HepG2 (cell line): ENCODE data around the gene CNTN5. TPM values are rescaled to one million over a fixed set of nuclear protein-coding genes. Genes with fewer than 3 reads are reported as not detected.

Source experiments
- ATAC-seq: fragments of 200-7000 bp; cut with Tn5 transposase; 3 replicates; pipeline ENCODE4 v1.9.1; 2020; ENCODE audit warnings: mild to moderate bottlenecking, moderate library complexity
- BruUV-seq: library from RNA; stranded (reverse); fragments of 400-500 nt; replicated peaks from 2 replicates; lab custom pipeline; 2021; lab: Mats Ljungman, UMichigan
- CTCF ChIA-PET: fragments of 300-600 bp; formaldehyde crosslinking; extraction: SDS; loops from one replicate; lab custom pipeline; 2021; ENCODE audit warnings: low total read pairs, inconsistent platforms, low intra/inter-chr PET ratio; lab: Yijun Ruan, JAX
- POLR2A ChIA-PET: fragments of 350-600 bp; sonication (Branson Sonifier 250); formaldehyde crosslinking; loops from one replicate; lab custom pipeline; 2020; ENCODE audit warnings: antibody characterized with exemption, inconsistent platforms; lab: Yijun Ruan, JAX
- DNase-seq: peaks from one replicate; pipeline ENCODE4 v3.0.0-alpha.2; 2015; ENCODE audit warnings: low spot score
- FAIRE-seq: peaks from 3 replicates; lab custom pipeline; 2011; peaks lifted over from hg19 to GRCh38; lab: Jason Lieb, UNC
- H2AFZ ChIP-seq: one replicate; pipeline ENCODE4 v1.6.1; 2011; ENCODE audit warnings: low read length, inconsistent platforms
- H3K27ac ChIP-seq: fragments of 300-600 bp; 3 replicates; pipeline ENCODE4 v1.8.0; 2011; ENCODE audit warnings: mixed run types, mild to moderate bottlenecking, mixed read lengths, low read length, inconsistent platforms; ENCODE audit not compliant: insufficient read depth; ENCODE audit errors: extremely low read length
- H3K27me3 ChIP-seq, 2 experiments: fragments of 200-600 bp in 1 of 2; 2 replicates in 1 of 2; 3 replicates in 1 of 2; pipeline versions ENCODE4 v1.6.0 to v1.8.0; 2011; ENCODE audit warnings: low read length in 2 of 2, mild to moderate bottlenecking in 2 of 2, moderate library complexity in 2 of 2, inconsistent platforms in 1 of 2; ENCODE audit not compliant: insufficient read depth in 2 of 2, control insufficient read depth in 1 of 2
- H3K36me3 ChIP-seq, 2 experiments: fragments of 200-600 bp in 1 of 2; replicated peaks in 1 of 2; 2 replicates in 1 of 2; 3 replicates in 1 of 2; pipeline versions ENCODE4 v1.5.1 to v1.8.0; 2011; ENCODE audit warnings: low read length in 2 of 2, inconsistent platforms in 1 of 2; ENCODE audit not compliant: insufficient read depth in 2 of 2, control insufficient read depth in 1 of 2
- H3K4me1 ChIP-seq: 2 replicates; pipeline ENCODE4 v1.5.1; 2012; ENCODE audit warnings: low read length, inconsistent platforms; ENCODE audit not compliant: insufficient read depth
- H3K4me2 ChIP-seq: 2 replicates; pipeline ENCODE4 v1.6.0; 2011; ENCODE audit warnings: low read depth, low read length, inconsistent platforms
- H3K4me3 ChIP-seq, 3 experiments: fragments of 200-600 bp in 1 of 3; sonication (generic), shearing (Covaris generic) in 1 of 3; replicated peaks in 1 of 3; 2 replicates each; pipeline ENCODE4 v1.5.1; 2011 to 2016; ENCODE audit warnings: low read length in 3 of 3, inconsistent platforms in 2 of 3, low read depth in 2 of 3, mild to moderate bottlenecking in 2 of 3, control low read depth in 1 of 3, mixed read lengths in 1 of 3; ENCODE audit not compliant: insufficient read depth in 1 of 3
- H3K79me2 ChIP-seq: one replicate; pipeline ENCODE4 v1.6.1; 2011; ENCODE audit warnings: low read length, inconsistent platforms; ENCODE audit not compliant: insufficient read depth
- H3K9ac ChIP-seq: 2 replicates; pipeline ENCODE4 v1.6.0; 2011; ENCODE audit warnings: mild to moderate bottlenecking, low read depth, low read length, inconsistent platforms; ENCODE audit not compliant: insufficient read depth
- H3K9me3 ChIP-seq: 2 replicates; pipeline ENCODE4 v1.5.1; 2012; ENCODE audit warnings: mild to moderate bottlenecking, low read length
- H4K20me1 ChIP-seq: 2 replicates; pipeline ENCODE4 v1.6.0; 2011; ENCODE audit warnings: inconsistent platforms, mild to moderate bottlenecking, low read length, moderate library complexity; ENCODE audit not compliant: insufficient read depth
- CEBPB ChIP-seq: IDR thresholded peaks from 2 replicates; pipeline ENCODE4 v1.6.1; 2011; ENCODE audit warnings: low read depth, low read length, improper control_type of control experiment, borderline replicate concordance
- CHD2 ChIP-seq: IDR thresholded peaks from 2 replicates; pipeline ENCODE4 v1.6.1; 2011; ENCODE audit warnings: low read depth, low read length, improper control_type of control experiment
- MZF1 ChIP-seq: sonication (generic); formaldehyde crosslinking; IDR thresholded peaks from 2 replicates; pipeline ENCODE4 v1.8.1; 2023; ENCODE audit warnings: mild to moderate bottlenecking, missing genetic modification reagents, borderline replicate concordance
- ONECUT2 ChIP-seq: sonication (generic); formaldehyde crosslinking; IDR thresholded peaks from 2 replicates; pipeline ENCODE4 v1.4.0; 2020; ENCODE audit warnings: missing genetic modification reagents
- ZFX ChIP-seq: sonication (generic); formaldehyde crosslinking; IDR thresholded peaks from 2 replicates; pipeline ENCODE4 v1.4.0; 2020; ENCODE audit warnings: mild to moderate bottlenecking, low read depth, missing genetic modification reagents, moderate library complexity
- ZNF772 ChIP-seq: sonication (generic); formaldehyde crosslinking; IDR thresholded peaks from 2 replicates; pipeline ENCODE4 v1.5.0; 2020; ENCODE audit warnings: mild to moderate bottlenecking, missing genetic modification reagents
- ZNF782 ChIP-seq: sonication (generic); formaldehyde crosslinking; IDR thresholded peaks from 2 replicates; pipeline ENCODE4 v1.4.0; 2020; ENCODE audit warnings: missing genetic modification reagents, mild to moderate bottlenecking, borderline replicate concordance
- ZNF790 ChIP-seq: sonication (generic); formaldehyde crosslinking; IDR thresholded peaks from 2 replicates; pipeline ENCODE4 v1.8.0; 2022; ENCODE audit warnings: missing genetic modification reagents, mild to moderate bottlenecking, borderline replicate concordance
- ZNF841 ChIP-seq: sonication (generic); formaldehyde crosslinking; IDR thresholded peaks from 2 replicates; pipeline ENCODE4 v1.8.1; 2023; ENCODE audit warnings: missing genetic modification reagents, borderline replicate concordance
- ZSCAN12 ChIP-seq: sonication (generic); formaldehyde crosslinking; IDR thresholded peaks from 2 replicates; pipeline ENCODE4 v1.9.0; 2021; ENCODE audit warnings: mild to moderate bottlenecking, missing genetic modification reagents
- WGBS: methylation state at CpG from one replicate; pipeline ENCODE4 v1.1.6; 2017; ENCODE audit warnings: low lambda C conversion rate; 5-methylcytosine and 5-hydroxymethylcytosine counted together
- in situ Hi-C: cut with HindIII; loops from 2 replicates; pipeline ENCODE4 v1.10.0; 2017; ENCODE audit warnings: low pct_unique_long_range_greater_than_20kb; ENCODE audit not compliant: extremely low pct_ligation_motif_present
- intact Hi-C: fragments of 100-400 bp; cut with micrococcal nuclease; formaldehyde crosslinking; loops from one replicate; pipeline ENCODE4 v1.10.0; 2022; ENCODE audit not compliant: unreplicated experiment
- polyA plus RNA-seq, 8 experiments: library from polyadenylated mRNA; depleted of rRNA in 3 of 8; stranded (reverse) in 7 of 8; unstranded in 1 of 8; fragments of >200 nt; fragmentation: Illumina TruSeq in 4 of 8; extraction: Trizol in 4 of 8; gene quantifications; 2 replicates each; pipeline versions ENCODE4 v1.2.1 to v1.2.3, GENCODE V29; 2011 to 2016; ENCODE audit warnings: low read depth in 4 of 8, missing spikeins in 1 of 8, mixed read lengths in 1 of 8; ENCODE audit not compliant: insufficient read depth in 1 of 8
- total RNA-seq, 5 experiments: library from RNA; depleted of rRNA; stranded (reverse); fragments of >200 nt; fragmentation: Illumina TruSeq; extraction: Trizol; gene quantifications; 2 replicates each; pipeline ENCODE4 v1.2.3, GENCODE V29; 2016; ENCODE audit warnings: low read depth in 1 of 5
- TF ChIP-seq, protein P1 (sequence below): sonication (generic); formaldehyde crosslinking; IDR thresholded peaks from 2 replicates; pipeline ENCODE4 v1.4.0; 2020; ENCODE audit warnings: missing genetic modification reagents
- TF ChIP-seq, protein P2 (sequence below): sonication (generic); formaldehyde crosslinking; IDR thresholded peaks from 2 replicates; pipeline ENCODE4 v1.8.1; 2023; ENCODE audit warnings: mild to moderate bottlenecking, inconsistent platforms, moderate library complexity, missing genetic modification reagents, borderline replicate concordance
- TF ChIP-seq, protein P3 (sequence below): sonication (generic); formaldehyde crosslinking; IDR thresholded peaks from 2 replicates; pipeline ENCODE4 v1.4.0; 2020; ENCODE audit warnings: mild to moderate bottlenecking, missing genetic modification reagents, borderline replicate concordance

Gene CNTN5
- total and polyA plus RNA-seq, 2 of the 13 experiments (the other 11 are each of a cell fraction or from before 2014, with no cell fraction given) = not detected

DNA sequence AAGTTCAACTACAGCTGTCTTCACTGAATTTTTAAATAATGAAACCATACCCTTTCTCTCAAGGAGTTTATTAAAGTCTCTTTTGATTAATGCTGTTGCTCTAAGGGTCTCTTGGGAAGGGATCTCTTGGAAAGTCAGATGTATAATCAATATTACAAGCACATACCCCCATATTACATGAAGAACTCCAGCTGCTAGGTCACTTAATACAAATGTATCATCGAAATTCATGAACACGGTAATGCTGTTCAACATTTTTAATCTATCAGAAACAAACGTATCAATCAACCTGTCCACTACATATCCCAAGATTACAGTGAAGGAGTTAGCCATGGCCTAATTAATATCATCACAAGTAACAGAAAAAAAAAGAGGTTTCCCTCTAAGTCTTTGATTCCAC lies 1283.1 kb downstream of the CNTN5 start:
- Histone ChIP-seq H3K79me2 (no peaks in the 10 kb centered on the region), H2AFZ (no peak overlapping the region), H3K4me3 (no peak overlapping the region), H3K27ac (no peak overlapping the region), H3K36me3 (no peaks in the 10 kb centered on the region), H3K9ac (no peak overlapping the region), H4K20me1 (no peaks in the 10 kb centered on the region), H3K9me3 (no peaks in the 10 kb centered on the region), H3K4me2 (no peak overlapping the region), H3K4me1 (no peaks in the 10 kb centered on the region), H3K27me3 (no peaks in the 10 kb centered on the region)
- ATAC-seq = no peak
- no peak for FAIRE-seq
- WGBS = 0% methylated on average over 3 of the region's 3 CpGs
- CTCF ChIA-PET = no interaction called here
- intact Hi-C loops (no loop called here), in situ Hi-C loops (no loop called here)
- no peak for DNase-seq
- POLR2A ChIA-PET = no interaction called here
- TF ChIP-seq ZNF790 (CRISPR knock-in tag) (no peak), ZNF841 (CRISPR knock-in tag) (no peak), CHD2 (no peak), ZSCAN12 (CRISPR knock-in tag) (no peak), ONECUT2 (CRISPR knock-in tag) (no peak)
- TF ChIP-seq, protein P1, sequence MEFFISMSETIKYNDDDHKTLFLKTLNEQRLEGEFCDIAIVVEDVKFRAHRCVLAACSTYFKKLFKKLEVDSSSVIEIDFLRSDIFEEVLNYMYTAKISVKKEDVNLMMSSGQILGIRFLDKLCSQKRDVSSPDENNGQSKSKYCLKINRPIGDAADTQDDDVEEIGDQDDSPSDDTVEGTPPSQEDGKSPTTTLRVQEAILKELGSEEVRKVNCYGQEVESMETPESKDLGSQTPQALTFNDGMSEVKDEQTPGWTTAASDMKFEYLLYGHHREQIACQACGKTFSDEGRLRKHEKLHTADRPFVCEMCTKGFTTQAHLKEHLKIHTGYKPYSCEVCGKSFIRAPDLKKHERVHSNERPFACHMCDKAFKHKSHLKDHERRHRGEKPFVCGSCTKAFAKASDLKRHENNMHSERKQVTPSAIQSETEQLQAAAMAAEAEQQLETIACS (CRISPR knock-in tag) = no peak
- BruUV-seq = no TSS peak

DNA sequence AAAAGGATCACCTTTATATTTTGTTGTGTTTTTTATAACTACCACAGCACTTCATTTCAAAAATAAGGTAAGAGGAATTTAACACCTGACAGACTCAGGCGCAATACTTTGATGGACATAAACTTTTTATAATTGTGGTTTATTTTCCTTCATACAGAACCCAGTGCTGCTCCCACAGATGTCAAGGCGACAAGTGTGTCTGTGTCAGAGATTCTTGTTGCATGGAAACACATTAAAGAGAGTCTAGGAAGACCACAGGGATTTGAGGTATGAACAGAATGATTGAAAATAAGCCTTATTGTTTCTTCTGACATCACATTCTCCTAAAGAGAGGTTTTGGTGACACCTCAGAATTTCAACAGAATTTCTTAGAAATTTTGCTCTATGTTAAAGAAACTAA lies 1287.5 kb downstream of the CNTN5 start:
- in situ Hi-C loops = no loop called here
- DNase-seq = no peak
- TF ChIP-seq, protein P2, sequence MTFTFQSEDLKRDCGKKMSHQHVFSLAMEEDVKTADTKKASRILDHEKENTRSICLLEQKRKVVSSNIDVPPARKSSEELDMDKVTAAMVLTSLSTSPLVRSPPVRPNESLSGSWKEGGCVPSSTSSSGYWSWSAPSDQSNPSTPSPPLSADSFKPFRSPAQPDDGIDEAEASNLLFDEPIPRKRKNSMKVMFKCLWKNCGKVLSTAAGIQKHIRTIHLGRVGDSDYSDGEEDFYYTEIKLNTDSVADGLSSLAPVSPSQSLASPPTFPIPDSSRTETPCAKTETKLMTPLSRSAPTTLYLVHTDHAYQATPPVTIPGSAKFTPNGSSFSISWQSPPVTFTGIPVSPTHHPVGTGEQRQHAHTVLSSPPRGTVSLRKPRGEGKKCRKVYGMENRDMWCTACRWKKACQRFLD (CRISPR knock-in tag) = no peak
- TF ChIP-seq ZNF772 (CRISPR knock-in tag) (no peak), ZNF782 (CRISPR knock-in tag) (no peak), ZFX (CRISPR knock-in tag) (no peak), CEBPB (no peak), MZF1 (no peak)
- TF ChIP-seq, protein P3, sequence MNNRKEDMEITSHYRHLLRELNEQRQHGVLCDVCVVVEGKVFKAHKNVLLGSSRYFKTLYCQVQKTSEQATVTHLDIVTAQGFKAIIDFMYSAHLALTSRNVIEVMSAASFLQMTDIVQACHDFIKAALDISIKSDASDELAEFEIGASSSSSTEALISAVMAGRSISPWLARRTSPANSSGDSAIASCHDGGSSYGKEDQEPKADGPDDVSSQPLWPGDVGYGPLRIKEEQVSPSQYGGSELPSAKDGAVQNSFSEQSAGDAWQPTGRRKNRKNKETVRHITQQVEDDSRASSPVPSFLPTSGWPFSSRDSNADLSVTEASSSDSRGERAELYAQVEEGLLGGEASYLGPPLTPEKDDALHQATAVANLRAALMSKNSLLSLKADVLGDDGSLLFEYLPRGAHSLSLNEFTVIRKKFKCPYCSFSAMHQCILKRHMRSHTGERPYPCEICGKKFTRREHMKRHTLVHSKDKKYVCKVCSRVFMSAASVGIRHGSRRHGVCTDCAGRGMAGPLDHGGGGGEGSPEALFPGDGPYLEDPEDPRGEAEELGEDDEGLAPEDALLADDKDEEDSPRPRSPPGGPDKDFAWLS (CRISPR knock-in tag) = no peak

More for the DNA sequence above, 1287.5 kb downstream of the CNTN5 start:
- no peak overlapping the region for H3K27ac ChIP-seq
- H3K4me2 ChIP-seq = no peak overlapping the region
- intact Hi-C loops = no loop called here
- no peak overlapping the region for H3K9ac ChIP-seq
- 45% methylated on average over 2 of the region's 2 CpGs for WGBS
- FAIRE-seq (no peak), ATAC-seq (no peak)
- POLR2A ChIA-PET = no interaction called here
- CTCF ChIA-PET = no interaction called here
- no peak overlapping the region for H2AFZ ChIP-seq
- BruUV-seq = no TSS peak
- no peak overlapping the region for H3K4me3 ChIP-seq
- H3K9me3 ChIP-seq = no peaks in the 10 kb centered on the region
- no peaks in the 10 kb centered on the region for H3K79me2 ChIP-seq
- H4K20me1 ChIP-seq = no peaks in the 10 kb centered on the region
- H3K36me3 ChIP-seq = no peaks in the 10 kb centered on the region
- no peaks in the 10 kb centered on the region for H3K27me3 ChIP-seq
- H3K4me1 ChIP-seq = no peaks in the 10 kb centered on the region
